DND-41 (cell line): ENCODE measurements around the gene C1QC.

Experiments
- EZH2 ChIP-seq: IDR thresholded peaks from 3 replicates; pipeline ENCODE4 v1.6.1; 2012; ENCODE audit warnings: borderline replicate concordance, low read depth, mild to moderate bottlenecking, moderate library complexity, low read length, inconsistent platforms; ENCODE audit not compliant: severe bottlenecking
- TF ChIP-seq, protein P1 (sequence below): IDR thresholded peaks from 2 replicates; pipeline ENCODE4 v1.5.1; 2012; ENCODE audit warnings: borderline replicate concordance, low read length, moderate library complexity, mild to moderate bottlenecking; ENCODE audit not compliant: poor library complexity, severe bottlenecking; ENCODE audit errors: extremely low read depth

DNA sequence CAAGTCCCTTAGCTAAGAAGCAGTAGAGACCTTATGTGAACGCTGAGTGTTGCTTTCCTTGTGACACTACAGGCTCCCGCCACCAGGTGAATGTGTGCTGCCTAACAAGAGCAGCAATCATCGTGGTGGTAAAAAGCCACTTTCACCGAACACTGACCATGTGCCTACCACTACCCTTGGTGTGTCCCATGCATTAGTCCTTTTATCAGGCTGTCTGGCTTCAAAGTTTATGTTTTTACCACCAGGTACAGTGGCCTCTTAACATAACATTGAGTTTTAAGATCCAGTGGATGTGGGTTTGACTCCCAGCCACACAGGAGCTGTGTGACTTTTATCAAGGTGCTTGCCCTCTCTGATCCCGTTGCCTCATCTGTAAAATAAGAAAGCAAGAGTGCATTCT is 11.3 kb downstream of the C1QC start:
- TF ChIP-seq, protein P1, sequence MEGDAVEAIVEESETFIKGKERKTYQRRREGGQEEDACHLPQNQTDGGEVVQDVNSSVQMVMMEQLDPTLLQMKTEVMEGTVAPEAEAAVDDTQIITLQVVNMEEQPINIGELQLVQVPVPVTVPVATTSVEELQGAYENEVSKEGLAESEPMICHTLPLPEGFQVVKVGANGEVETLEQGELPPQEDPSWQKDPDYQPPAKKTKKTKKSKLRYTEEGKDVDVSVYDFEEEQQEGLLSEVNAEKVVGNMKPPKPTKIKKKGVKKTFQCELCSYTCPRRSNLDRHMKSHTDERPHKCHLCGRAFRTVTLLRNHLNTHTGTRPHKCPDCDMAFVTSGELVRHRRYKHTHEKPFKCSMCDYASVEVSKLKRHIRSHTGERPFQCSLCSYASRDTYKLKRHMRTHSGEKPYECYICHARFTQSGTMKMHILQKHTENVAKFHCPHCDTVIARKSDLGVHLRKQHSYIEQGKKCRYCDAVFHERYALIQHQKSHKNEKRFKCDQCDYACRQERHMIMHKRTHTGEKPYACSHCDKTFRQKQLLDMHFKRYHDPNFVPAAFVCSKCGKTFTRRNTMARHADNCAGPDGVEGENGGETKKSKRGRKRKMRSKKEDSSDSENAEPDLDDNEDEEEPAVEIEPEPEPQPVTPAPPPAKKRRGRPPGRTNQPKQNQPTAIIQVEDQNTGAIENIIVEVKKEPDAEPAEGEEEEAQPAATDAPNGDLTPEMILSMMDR = peak; percentile 15
- no peak for TF ChIP-seq EZH2
